Measurements from ENCODE around the gene ST3GAL5. TPM values are rescaled to one million over a fixed set of nuclear protein-coding genes. Genes with fewer than 3 reads are reported as not detected.

The ST3GAL5 gene
- total and polyA plus RNA-seq, 2 of the 8 experiments (the other 6 are each of a cell fraction or from before 2014, with no cell fraction given) = 1.9 to 4.5 TPM

DNA sequence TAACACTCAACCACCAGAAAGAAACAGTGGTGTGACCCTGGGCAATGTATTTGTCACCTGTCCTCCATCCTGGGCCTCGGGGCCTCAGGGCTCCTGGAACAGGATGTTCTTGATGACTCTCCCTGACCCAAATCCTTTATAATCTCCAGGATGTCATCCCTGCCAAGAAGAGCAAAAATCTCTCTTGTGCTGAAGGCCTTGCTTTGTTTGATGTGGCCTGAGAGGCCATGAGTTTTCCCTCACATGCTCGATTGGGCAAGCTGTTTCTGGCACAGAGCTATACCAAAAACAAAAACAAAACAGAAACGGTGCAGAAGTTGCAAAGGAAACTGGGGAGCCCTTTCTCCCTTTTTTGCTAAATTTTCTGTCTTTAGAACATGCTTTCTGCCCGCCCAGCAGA, 35.7 kb upstream of the ST3GAL5 start:
- Histone ChIP-seq H3K36me3 (ENCODE audit: control insufficient read depth in 2 of 4, insufficient read depth in 4 of 4, low read length in 3 of 4) (no peaks in the 10 kb centered on the region), H3K27ac (ENCODE audit: low read depth, low read length) (no peak overlapping the region), H3K27me3 (replicated peaks in 1 of 4; ENCODE audit: control insufficient read depth in 3 of 4, extremely low read depth in 1 of 4, insufficient read depth in 3 of 4, low read length in 3 of 4) (no peaks in the 10 kb centered on the region), H3K56ac (replicated peaks; ENCODE audit: insufficient read length, low read depth, low read length) (no peak overlapping the region), H3K4me1 (replicated peaks in 1 of 4; ENCODE audit: control insufficient read depth in 3 of 4, insufficient read depth in 4 of 4, low read length in 3 of 4) (no peaks in the 10 kb centered on the region), H3K4me3 (ENCODE audit: extremely low read depth in 1 of 4, insufficient read depth in 2 of 4, low read depth in 3 of 4, low read length in 4 of 4) (no peak overlapping the region), H2BK20ac (ENCODE audit: low read length) (no peak overlapping the region), H3K18ac (ENCODE audit: extremely low read depth, low read length) (no peak overlapping the region), H3K9me3 (ENCODE audit: insufficient read depth in 2 of 2, low read depth in 1 of 2, low read length in 1 of 2) (no peaks in the 10 kb centered on the region), H3K14ac (ENCODE audit: insufficient read length) (no peak overlapping the region), H4K8ac (ENCODE audit: extremely low read depth, insufficient read depth, low read length) (no peak overlapping the region), H3K23ac (ENCODE audit: insufficient read length) (no peak overlapping the region), H3K4me2 (ENCODE audit: insufficient read depth in 1 of 2, low read depth in 2 of 2, low read length in 2 of 2) (no peak overlapping the region), H3K79me2 (ENCODE audit: control insufficient read depth in 1 of 2, insufficient read depth in 2 of 2, low read length in 2 of 2) (no peaks in the 10 kb centered on the region), H2AK5ac (ENCODE audit: low read depth, low read length) (no peak overlapping the region), H3K9ac (replicated peaks in 1 of 4; ENCODE audit: extremely low read depth in 1 of 4, low read depth in 3 of 4, low read length in 3 of 4) (no peak overlapping the region), H3K4ac (replicated peaks; ENCODE audit: insufficient read length, low read depth, low read length) (no peak overlapping the region), H2BK5ac (ENCODE audit: low read depth, low read length) (no peak overlapping the region), H2BK120ac (replicated peaks; ENCODE audit: low read depth, low read length) (no peak overlapping the region), H2AFZ (ENCODE audit: low read length) (no peak overlapping the region), H4K91ac (replicated peaks; ENCODE audit: insufficient read length, low read length) (no peak overlapping the region), H2BK12ac (ENCODE audit: low read depth, low read length) (no peak overlapping the region), H4K20me1 (replicated peaks in 1 of 2; ENCODE audit: control insufficient read depth in 1 of 2, insufficient read depth in 2 of 2, low read length in 2 of 2) (no peaks in the 10 kb centered on the region), H3K23me2 (ENCODE audit: low read depth, low read length) (0 out of 2 replicates have a peak, but pooled peaks cover 1% of the 10 kb centered on the region), H3K79me1 (ENCODE audit: low read depth, low read length) (no peaks in the 10 kb centered on the region), H2BK15ac (ENCODE audit: low read length) (no peak overlapping the region), H4K5ac (ENCODE audit: insufficient read length, low read depth, low read length) (no peak overlapping the region)
- DNase-seq (ENCODE audit: low read depth in 1 of 2, low spot score in 2 of 2) = no peak
- WGBS, 2 experiments (ENCODE audit: extremely low coverage in 1 of 2, insufficient coverage in 1 of 2, insufficient read length in 1 of 2, insufficient replicate concordance in 2 of 2, low coverage in 1 of 2, low lambda C conversion rate in 2 of 2, missing lambda C conversion rate in 1 of 2) = 78% methylated on average over 4 of the region's 4 CpGs; no CpG with 5 or more reads in 1 of the 2 experiments
- ChIA-PET POLR2A (ENCODE audit: partially characterized antibody) (no interaction called here), CTCF (ENCODE audit: partially characterized antibody) (interaction anchor here (1.0 kb wide), 1 partner anchor 16 kb away, joined by 4 read pairs; no protein-coding TSS in a partner anchor)
- no peak for FAIRE-seq
- TF ChIP-seq EGR1 (IDR thresholded peaks at IDR 0.05; ENCODE audit: borderline replicate concordance, low read depth, low read length) = no peak
- no peak for TF ChIP-seq EP300 (IDR thresholded peaks at IDR 0.05; ENCODE audit: borderline replicate concordance in 1 of 2, low read depth in 2 of 2, low read length in 2 of 2)
- no peak for TF ChIP-seq SUZ12 (IDR thresholded peaks at IDR 0.05; ENCODE audit: low read length)
- no peak for TF ChIP-seq HDAC2 (IDR thresholded peaks at IDR 0.05; ENCODE audit: borderline replicate concordance in 1 of 2, low read depth in 2 of 2, low read length in 2 of 2)
- TF ChIP-seq BRCA1 (IDR thresholded peaks at IDR 0.05; ENCODE audit: low read depth, low read length) = no peak
- TF ChIP-seq CBX5 (IDR thresholded peaks at IDR 0.05; ENCODE audit: low read depth, low read length) = no peak
- no peak for TF ChIP-seq HDAC6 (IDR thresholded peaks at IDR 0.05; ENCODE audit: low read depth, low read length)
- no peak for TF ChIP-seq ASH2L (IDR thresholded peaks at IDR 0.05; ENCODE audit: low read length)
- no peak for TF ChIP-seq SAP30 (IDR thresholded peaks at IDR 0.05; ENCODE audit: insufficient read depth, insufficient replicate concordance, low read length)
- no peak for TF ChIP-seq KDM4A (IDR thresholded peaks at IDR 0.05; ENCODE audit: low read depth, low read length, severe bottlenecking)
- TF ChIP-seq BCL11A (IDR thresholded peaks at IDR 0.05; ENCODE audit: low read depth in 2 of 2, low read length in 2 of 2) = no peak
- TF ChIP-seq, protein P1, sequence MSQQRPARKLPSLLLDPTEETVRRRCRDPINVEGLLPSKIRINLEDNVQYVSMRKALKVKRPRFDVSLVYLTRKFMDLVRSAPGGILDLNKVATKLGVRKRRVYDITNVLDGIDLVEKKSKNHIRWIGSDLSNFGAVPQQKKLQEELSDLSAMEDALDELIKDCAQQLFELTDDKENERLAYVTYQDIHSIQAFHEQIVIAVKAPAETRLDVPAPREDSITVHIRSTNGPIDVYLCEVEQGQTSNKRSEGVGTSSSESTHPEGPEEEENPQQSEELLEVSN (IDR thresholded peaks at IDR 0.05) = no peak
- no peak for TF ChIP-seq JUND (IDR thresholded peaks at IDR 0.05; ENCODE audit: low read length)

Measured in H1 (cell line).